OCI-LY1 (cell line): ENCODE data around the gene TRIO.

ENCODE experiments used
- CTCF ChIP-seq: fragments of 200-600 bp; sonication (generic), shearing (Covaris generic); IDR thresholded peaks from 2 replicates; pipeline ENCODE4 v1.5.1; 2017; ENCODE audit warnings: mild to moderate bottlenecking, antibody characterized with exemption, low read length, moderate library complexity, mixed read lengths
- EZH2 ChIP-seq: fragments of 200-600 bp; sonication (generic), shearing (Covaris generic); IDR thresholded peaks from 2 replicates; pipeline ENCODE4 v1.8.0; 2017; ENCODE audit warnings: borderline replicate concordance, mixed run types, mild to moderate bottlenecking, antibody characterized with exemption, low read length, moderate library complexity, mixed read lengths

DNA sequence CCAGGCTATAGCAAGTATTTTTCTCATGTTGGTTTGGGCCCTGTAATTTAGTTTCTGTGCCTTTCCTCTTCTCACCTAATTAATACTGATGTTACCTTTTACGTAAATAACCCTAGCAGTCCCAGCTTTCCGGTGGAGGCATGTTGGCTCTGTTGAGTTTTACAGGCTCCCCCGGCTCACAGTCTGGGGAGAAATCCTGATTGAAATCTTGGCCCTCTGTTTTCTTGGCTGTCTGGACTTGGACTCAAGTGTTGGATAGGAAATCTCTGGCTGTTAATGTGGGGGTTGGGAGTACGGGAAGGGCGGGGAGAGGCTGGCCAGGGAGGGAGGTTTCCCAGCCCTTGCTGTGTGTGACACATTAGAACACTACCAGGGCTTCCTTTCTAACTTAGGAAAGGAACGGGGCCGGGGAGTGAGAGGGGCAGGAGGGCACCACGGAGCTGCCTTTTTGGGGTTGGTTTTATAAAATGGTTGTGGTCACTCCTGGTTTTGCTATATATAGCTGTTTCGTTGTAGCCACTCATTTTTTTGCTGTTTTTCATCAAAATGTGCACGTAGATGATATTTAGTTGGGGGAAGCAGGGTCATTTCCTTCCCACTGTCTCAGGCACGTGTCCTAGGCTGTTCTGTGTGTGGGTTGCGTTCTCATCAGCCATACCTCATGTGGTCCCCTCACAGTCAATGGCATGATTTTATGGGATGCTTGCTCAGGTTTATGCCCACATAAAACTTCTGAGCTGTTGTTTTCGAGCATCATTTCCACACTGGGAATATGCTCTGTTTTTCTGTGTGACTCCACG, 11.0 kb downstream of the TRIO start:
- no peak for TF ChIP-seq CTCF
- no peak for TF ChIP-seq EZH2
